HG02759 (cell line): ENCODE data around the gene CD44.
"Not testable (repeated sequence)": the region's sequence is repeated elsewhere in the genome, so short reads cannot be mapped to it uniquely, and the experiment has no call there.

Source experiments
- ATAC-seq: cut with Tn5 transposase; IDR thresholded peaks from one replicate; pipeline ENCODE4 v1.9.1; 2021; ENCODE audit warnings: mild to moderate bottlenecking, moderate library complexity; ENCODE audit not compliant: unreplicated experiment

Gene CD44

DNA sequence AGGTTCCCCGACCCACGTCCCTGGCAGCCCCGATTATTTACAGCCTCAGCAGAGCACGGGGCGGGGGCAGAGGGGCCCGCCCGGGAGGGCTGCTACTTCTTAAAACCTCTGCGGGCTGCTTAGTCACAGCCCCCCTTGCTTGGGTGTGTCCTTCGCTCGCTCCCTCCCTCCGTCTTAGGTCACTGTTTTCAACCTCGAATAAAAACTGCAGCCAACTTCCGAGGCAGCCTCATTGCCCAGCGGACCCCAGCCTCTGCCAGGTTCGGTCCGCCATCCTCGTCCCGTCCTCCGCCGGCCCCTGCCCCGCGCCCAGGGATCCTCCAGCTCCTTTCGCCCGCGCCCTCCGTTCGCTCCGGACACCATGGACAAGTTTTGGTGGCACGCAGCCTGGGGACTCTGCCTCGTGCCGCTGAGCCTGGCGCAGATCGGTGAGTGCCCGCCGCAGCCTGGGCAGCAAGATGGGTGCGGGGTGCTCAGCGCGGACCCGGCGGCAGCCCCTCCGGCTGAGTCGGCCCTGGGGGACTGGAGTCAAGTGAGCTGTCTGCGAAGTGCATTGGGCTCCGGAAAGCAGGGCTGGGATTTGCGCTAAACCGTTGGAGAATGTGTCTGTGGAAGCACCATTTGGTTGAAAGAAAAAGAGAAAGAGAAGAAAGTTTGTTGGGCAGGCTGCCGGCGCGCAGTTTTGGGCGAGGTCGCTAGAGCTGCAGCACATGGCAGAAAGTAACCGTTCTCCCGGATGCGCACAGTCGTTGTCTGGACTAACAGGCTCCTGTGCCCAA lies at the start of gene CD44:
TSS of gene CD44 (plus strand) at position 229 of the 779 bp plus-strand sequence. CDS start at position 362, 133 bp downstream.
- peak; percentile 64 for ATAC-seq

- ATAC-seq: peak; percentile 73
Measured at GRCh38 chr11:35089666-35090065, 49.3 kb upstream of the CD44 start.

DNA sequence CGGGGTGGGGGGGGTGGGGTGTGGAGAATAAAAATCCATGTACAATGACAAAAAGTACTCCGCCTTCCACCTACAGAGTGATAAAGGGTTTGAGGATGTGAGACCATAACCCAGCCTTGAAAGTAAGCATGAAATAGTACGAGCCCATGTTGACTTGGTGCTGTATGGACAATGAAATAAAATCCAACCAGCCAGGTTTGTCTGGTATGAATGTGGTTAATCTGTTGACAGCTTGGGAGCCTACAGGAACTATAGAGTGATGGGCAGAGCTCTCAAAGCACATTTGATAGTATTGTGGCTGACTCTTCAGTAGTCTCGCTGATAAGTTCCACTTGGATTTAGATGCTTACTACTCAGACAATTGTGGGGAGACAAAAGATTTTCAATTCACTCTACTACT lies 48.8 kb upstream of the CD44 start:
- peak; percentile 19 for ATAC-seq

GRCh38 chr11:35090991-35091390 lies 48.0 kb upstream of the CD44 start:
- ATAC-seq: not testable (repeated sequence)

DNA sequence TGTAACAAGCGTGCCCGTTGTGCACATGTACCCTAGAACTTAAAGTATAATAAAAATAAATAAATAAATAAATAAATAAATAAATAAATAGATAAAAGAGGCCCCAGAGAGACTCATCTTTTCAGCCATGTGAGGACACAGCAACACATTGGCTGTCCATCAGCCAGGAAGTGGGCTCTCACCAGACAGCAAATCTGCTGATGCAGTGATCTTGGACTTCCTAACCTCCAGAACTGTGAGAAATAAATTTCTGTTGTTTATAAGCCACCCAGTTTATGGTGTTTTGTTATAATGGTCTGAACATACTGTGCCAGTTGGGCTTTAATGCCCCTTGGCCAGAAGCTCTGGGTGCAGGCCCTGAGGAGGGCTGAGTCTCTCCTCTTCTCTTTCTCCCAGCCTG lies 42.2 kb upstream of the CD44 start:
- ATAC-seq: no peak

DNA sequence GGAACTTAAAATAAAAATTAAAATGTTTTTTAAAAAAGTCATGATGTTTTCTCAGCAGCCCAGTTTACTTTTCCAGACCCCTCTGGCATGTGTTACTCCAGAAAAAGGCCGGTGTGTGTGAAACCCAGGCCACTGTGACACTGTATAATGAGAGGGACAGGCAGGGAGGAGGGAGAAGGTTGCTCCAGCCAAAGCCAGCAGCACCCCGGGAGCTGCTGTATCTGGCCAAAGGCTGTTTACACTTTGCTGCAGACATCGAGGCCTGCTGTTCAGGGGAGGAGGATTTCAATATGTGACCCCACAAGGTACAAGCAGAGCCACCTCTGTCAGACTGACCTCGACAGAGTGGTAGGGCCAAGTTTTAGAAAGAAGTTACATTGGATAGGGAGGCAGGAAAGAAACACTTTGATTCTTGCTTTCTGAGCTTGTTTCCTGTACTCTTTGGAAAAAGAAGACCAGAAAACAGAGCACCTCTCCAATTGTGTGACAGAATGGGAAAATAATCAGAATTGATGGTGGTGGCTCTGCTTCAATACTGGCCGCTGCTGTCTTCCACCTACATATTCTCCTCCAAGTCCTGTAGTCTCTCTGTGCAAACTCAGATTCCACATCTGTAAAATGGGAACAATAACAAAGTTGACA lies 41.0 kb upstream of the CD44 start:
- ATAC-seq: no peak

DNA sequence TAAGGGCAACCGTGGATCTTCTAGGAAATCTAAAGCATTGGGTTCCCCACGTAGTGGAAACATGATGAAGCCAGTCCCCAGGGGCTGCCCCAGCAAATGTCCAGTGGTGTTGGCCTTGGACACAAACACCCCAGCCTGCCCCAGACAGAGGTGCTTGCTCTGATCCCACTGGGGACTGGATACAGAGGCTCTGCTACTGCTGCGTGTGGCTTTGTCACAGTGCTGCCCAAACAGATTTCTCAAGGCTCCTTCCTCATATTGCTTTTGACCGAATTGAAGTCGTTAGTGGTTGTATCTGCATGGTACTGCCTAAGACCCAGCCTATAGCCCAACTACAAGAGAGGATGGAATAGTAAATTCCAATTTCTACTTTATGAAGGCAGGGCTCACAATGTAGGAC lies 40.1 kb upstream of the CD44 start:
- no peak for ATAC-seq

DNA sequence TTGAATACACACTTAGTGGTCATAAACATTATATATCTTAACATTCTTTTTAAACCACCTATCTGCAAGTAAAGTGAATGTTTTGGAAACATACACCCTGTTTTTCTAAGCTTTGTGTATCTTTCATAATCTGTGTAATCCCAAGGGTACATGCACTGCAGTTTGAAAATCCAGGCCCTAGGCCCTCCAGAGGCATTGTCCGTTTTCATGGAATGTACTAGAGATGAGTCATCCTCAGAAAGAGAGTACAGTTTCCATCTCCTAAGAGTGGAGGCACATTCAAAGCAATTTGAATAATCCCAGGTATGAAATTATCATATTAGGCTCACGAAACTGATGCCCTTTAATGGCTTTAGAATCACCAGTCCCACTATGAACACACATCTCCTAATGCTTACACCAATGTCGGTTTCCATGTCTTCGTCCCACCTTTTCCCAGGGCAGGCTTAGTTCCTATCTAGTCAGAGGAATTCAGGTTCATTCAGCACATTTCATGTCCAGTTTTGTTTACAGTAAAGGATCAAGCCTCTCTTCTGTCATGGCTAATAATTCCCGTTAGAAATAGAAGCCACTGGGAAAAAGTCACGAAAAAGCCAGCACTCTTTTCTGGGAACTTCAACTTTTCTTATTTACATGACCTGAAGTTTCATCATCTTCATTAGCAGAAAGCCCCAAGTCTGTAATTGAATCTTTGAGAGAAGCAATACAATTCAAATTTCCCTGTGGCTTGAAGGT lies 39.5 kb upstream of the CD44 start:
- no peak for ATAC-seq

- ATAC-seq: no peak
Measured at GRCh38 chr11:35100013-35100383, 39.0 kb upstream of the CD44 start.

DNA sequence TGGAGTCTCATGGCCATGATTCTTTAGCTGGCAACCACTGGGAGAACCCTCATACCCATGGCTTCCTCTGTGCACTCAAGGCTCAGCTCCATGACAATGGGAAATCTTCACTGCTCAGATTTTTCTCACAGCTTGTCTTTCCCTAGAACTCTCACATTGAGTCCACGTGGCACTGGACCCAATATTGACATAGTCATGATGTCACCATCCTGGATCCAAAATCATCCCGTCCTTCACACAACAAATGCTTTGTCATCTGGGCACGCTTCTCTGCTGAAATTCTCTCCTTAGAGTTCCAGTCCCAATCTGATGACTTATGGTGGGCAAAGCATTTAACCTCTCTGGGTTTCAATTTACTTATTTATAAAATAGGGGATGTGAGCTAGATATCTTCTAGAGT lies 37.7 kb upstream of the CD44 start:
- no peak for ATAC-seq

DNA sequence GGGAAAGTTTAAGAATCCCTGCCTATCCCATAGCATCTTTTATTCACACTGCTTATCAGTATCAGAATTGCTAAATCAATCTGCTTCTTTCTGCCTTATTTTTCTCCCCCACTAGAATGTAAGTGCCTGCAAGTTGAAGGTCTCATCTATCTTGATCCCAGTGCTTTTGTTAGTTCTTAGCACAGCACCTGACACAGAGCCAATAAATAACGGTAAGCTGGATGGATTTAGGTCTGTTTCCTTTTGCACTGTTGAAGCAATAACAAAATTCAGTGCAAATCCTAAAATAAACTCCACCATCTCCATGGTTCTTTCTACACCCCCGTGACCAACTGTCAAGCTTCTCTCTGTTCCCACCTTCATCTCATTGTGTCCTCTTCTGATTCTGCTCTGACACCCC lies 36.7 kb upstream of the CD44 start:
- ATAC-seq: no peak

- no peak for ATAC-seq
Measured at GRCh38 chr11:35103366-35104208, 35.4 kb upstream of the CD44 start.

DNA sequence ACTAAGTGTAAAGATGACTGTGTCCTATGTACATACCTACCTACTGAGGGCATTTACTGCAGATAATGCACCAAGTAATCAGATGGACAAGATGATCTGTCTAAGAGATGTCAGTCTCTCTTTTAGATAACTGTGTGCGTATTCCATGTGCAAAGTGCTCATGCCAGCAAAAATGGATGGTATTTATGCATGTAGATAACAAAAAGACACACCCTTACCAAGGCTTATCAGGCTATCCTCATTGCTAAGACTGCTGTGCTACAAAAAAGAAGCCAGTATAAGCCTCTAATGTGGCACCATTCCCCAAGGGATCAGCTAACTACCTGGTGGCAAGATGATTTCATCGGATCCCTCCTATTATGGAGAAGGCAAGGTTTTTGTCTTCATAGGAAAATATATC lies 34.3 kb upstream of the CD44 start:
- no peak for ATAC-seq

- ATAC-seq: no peak
Measured at GRCh38 chr11:35105319-35106079, 33.5 kb upstream of the CD44 start.

GRCh38 chr11:35106595-35106994 lies 32.4 kb upstream of the CD44 start:
- ATAC-seq: peak; percentile 73

DNA sequence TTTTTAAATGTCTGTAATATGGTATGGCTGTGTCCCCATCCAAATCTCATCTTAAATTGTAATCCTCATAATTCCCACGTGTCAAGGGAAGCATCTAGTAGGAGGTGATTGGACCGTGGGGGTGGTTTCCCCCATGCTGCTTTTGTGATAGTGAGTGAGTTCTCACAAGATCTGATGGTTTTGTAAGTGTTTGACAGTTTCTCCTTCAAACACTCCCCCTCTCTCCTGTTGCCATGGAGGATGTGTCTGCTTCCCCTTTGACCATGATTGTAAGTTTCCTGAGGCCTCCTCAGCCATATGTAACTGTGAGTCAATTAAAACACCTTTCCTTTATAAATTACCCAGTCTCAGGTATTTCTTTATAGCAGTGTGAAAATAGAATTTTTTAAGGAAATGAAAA lies 31.1 kb upstream of the CD44 start:
- no peak for ATAC-seq

- ATAC-seq: not testable (repeated sequence)
Measured at GRCh38 chr11:35108336-35108735, 30.6 kb upstream of the CD44 start.

DNA sequence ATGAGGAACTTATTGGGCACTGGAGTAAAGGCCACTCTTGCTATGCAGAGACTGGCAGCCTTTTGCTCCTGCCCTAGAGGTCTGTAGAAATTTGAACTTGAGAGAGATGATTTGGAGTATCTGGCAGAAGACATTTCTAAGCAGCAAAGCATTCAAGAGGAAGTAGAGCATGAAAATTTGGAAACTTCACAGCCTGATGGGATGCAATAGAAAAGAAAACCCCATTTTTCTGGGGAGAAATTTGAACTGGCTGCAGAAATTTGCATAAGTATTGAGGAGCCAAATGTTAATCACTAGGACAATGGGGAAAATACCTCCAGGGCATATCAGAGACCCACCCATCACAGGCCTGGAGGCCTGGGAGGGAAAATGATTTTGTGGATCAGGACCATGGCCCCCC lies 29.9 kb upstream of the CD44 start:
- ATAC-seq: no peak

GRCh38 chr11:35109827-35110226 lies 29.1 kb upstream of the CD44 start:
- no peak for ATAC-seq
